GM12878 (cell line): Measurements from ENCODE around the gene MST1. TPM values are rescaled to one million over a fixed set of nuclear protein-coding genes. Genes with fewer than 3 reads are reported as not detected.

Source experiments
- ATAC-seq: fragments of 200-7000 bp; cut with Tn5 transposase; 3 replicates; pipeline ENCODE4 v1.9.1; 2020; ENCODE audit warnings: mild to moderate bottlenecking, moderate library complexity
- BruUV-seq: library from RNA; stranded (reverse); fragments of 400-500 nt; replicated peaks from 2 replicates; lab custom pipeline; 2021; lab: Mats Ljungman, UMichigan
- CTCF ChIA-PET: fragments of 300-600 bp; sonication (Branson Sonifier 250); formaldehyde crosslinking; extraction: SDS; loops from one replicate; lab custom pipeline; 2021; ENCODE audit warnings: inconsistent platforms; lab: Yijun Ruan, JAX
- POLR2A ChIA-PET: fragments of 350-600 bp; formaldehyde crosslinking; extraction: SDS; loops from one replicate; lab custom pipeline; 2021; ENCODE audit warnings: inconsistent platforms; lab: Charles Lee
- RAD21 ChIA-PET: fragments of 300-600 bp; sonication (Branson Sonifier 250); formaldehyde crosslinking; loops from one replicate; lab custom pipeline; 2023; ENCODE audit warnings: antibody characterized with exemption; ENCODE audit not compliant: unreplicated experiment; lab: Charles Lee
- SMC1A ChIA-PET: fragments of 300-600 bp; sonication (Branson Sonifier 250); formaldehyde crosslinking; loops from one replicate; lab custom pipeline; 2023; ENCODE audit not compliant: unreplicated experiment, uncharacterized antibody; lab: Charles Lee
- DNase-seq: peaks from one replicate; pipeline ENCODE4 v3.0.0-alpha.2; 2011; ENCODE audit warnings: low read depth, low spot score
- FAIRE-seq: peaks from 3 replicates; lab custom pipeline; 2011; peaks lifted over from hg19 to GRCh38; lab: Jason Lieb, UNC
- H2AFZ ChIP-seq: 2 replicates; pipeline ENCODE4 v1.6.0; 2011; ENCODE audit warnings: low read depth, low read length, control low read depth; ENCODE audit not compliant: control insufficient read depth
- H3K27ac ChIP-seq: 2 replicates; pipeline ENCODE4 v1.5.1; 2011; ENCODE audit warnings: control low read depth; ENCODE audit not compliant: control insufficient read depth, insufficient read depth
- H3K27me3 ChIP-seq, 2 experiments: replicated peaks in 1 of 2; 2 replicates each; pipeline versions ENCODE4 v1.6.0 to v1.6.1; 2011; ENCODE audit warnings: low read length in 1 of 2; ENCODE audit not compliant: control insufficient read depth in 2 of 2, insufficient read depth in 2 of 2
- H3K36me3 ChIP-seq, 2 experiments: 2 replicates each; pipeline ENCODE4 v1.5.1; 2011; ENCODE audit warnings: low read length in 1 of 2; ENCODE audit not compliant: control insufficient read depth in 2 of 2, insufficient read depth in 2 of 2
- H3K4me1 ChIP-seq: 2 replicates; pipeline ENCODE4 v1.6.1; 2011; ENCODE audit warnings: mild to moderate bottlenecking, low read length, moderate library complexity, mixed read lengths; ENCODE audit not compliant: control insufficient read depth, insufficient read depth
- H3K4me2 ChIP-seq: 2 replicates; pipeline ENCODE4 v1.6.0; 2011; ENCODE audit warnings: control low read depth; ENCODE audit not compliant: control insufficient read depth, insufficient read depth
- H3K4me3 ChIP-seq: fragments of 200-600 bp; sonication (generic); 2 replicates; pipeline ENCODE4 v1.5.1; 2016
- H3K79me2 ChIP-seq: 2 replicates; pipeline ENCODE4 v1.6.0; 2011; ENCODE audit warnings: low read length; ENCODE audit not compliant: control insufficient read depth, insufficient read depth
- H3K9ac ChIP-seq: 2 replicates; pipeline ENCODE4 v1.8.0; 2011; ENCODE audit warnings: low read length, control low read depth, mixed read lengths; ENCODE audit not compliant: control insufficient read depth, insufficient read depth
- H3K9me3 ChIP-seq: replicated peaks from 3 replicates; pipeline ENCODE4 v1.5.1; 2011; ENCODE audit warnings: mild to moderate bottlenecking, low read length; ENCODE audit not compliant: control insufficient read depth, insufficient read depth
- H4K20me1 ChIP-seq: 2 replicates; pipeline ENCODE4 v1.6.0; 2011; ENCODE audit not compliant: control insufficient read depth, insufficient read depth
- CBX3 ChIP-seq: fragments of 200-600 bp; sonication (generic); IDR thresholded peaks from 2 replicates; pipeline ENCODE4 v1.6.1; 2016; ENCODE audit warnings: low read depth, borderline replicate concordance
- CHD2 ChIP-seq: IDR thresholded peaks from 2 replicates; pipeline ENCODE4 v1.6.1; 2011; ENCODE audit warnings: low read depth, low read length, improper control_type of control experiment, borderline replicate concordance
- CREM ChIP-seq: IDR thresholded peaks from 2 replicates; pipeline ENCODE4 v1.6.1; 2014; ENCODE audit warnings: antibody characterized with exemption, low read depth
- E4F1 ChIP-seq: fragments of 450-650 bp; IDR thresholded peaks from 2 replicates; pipeline ENCODE4 v1.6.1; 2018; ENCODE audit warnings: borderline replicate concordance, mild to moderate bottlenecking; ENCODE audit not compliant: partially characterized antibody
- EED ChIP-seq: sonication (generic); IDR thresholded peaks from 2 replicates; pipeline ENCODE4 v1.6.1; 2016; ENCODE audit warnings: antibody characterized with exemption, low read depth
- FOXK2 ChIP-seq: fragments of 450-650 bp; IDR thresholded peaks from 2 replicates; pipeline ENCODE4 v1.6.1; 2017; ENCODE audit warnings: mild to moderate bottlenecking, moderate library complexity
- IKZF2 ChIP-seq, 2 experiments: fragments of 450-650 bp; IDR thresholded peaks; 2 replicates each; pipeline ENCODE4 v1.6.1; 2017; ENCODE audit warnings: mild to moderate bottlenecking in 2 of 2, moderate library complexity in 2 of 2
- IRF4 ChIP-seq: IDR thresholded peaks from 2 replicates; pipeline ENCODE4 v1.6.1; 2011; ENCODE audit warnings: low read depth, low read length
- KLF5 ChIP-seq: fragments of 450-650 bp; IDR thresholded peaks from 2 replicates; pipeline ENCODE4 v1.6.1; 2014; ENCODE audit warnings: mild to moderate bottlenecking; ENCODE audit not compliant: partially characterized antibody
- NFIC ChIP-seq: IDR thresholded peaks from 2 replicates; pipeline ENCODE4 v1.6.1; 2012; ENCODE audit warnings: low read depth, mild to moderate bottlenecking, inconsistent platforms, low read length, moderate library complexity
- PAX5 ChIP-seq: IDR thresholded peaks from 2 replicates; pipeline ENCODE4 v1.6.1; 2011; ENCODE audit warnings: low read depth, low read length, borderline replicate concordance
- RAD21 ChIP-seq: IDR thresholded peaks from 2 replicates; pipeline ENCODE4 v1.6.1; 2011; ENCODE audit warnings: mild to moderate bottlenecking, low read depth, low read length, moderate library complexity; ENCODE audit not compliant: insufficient read depth
- SREBF1 ChIP-seq: IDR thresholded peaks from 2 replicates; pipeline ENCODE4 v1.6.1; 2012; ENCODE audit warnings: mild to moderate bottlenecking, low read length
- STAT1 ChIP-seq: fragments of 450-650 bp; conservative IDR thresholded peaks from 2 replicates; pipeline ENCODE4 v1.6.1; 2014; ENCODE audit warnings: antibody characterized with exemption, mild to moderate bottlenecking
- SUPT20H ChIP-seq: IDR thresholded peaks from 2 replicates; pipeline ENCODE4 v1.6.1; 2011; ENCODE audit warnings: low read depth, mild to moderate bottlenecking, low read length, moderate library complexity, borderline replicate concordance; ENCODE audit not compliant: control insufficient read depth
- TAF1 ChIP-seq: IDR thresholded peaks from 2 replicates; pipeline ENCODE4 v1.6.1; 2011; ENCODE audit warnings: mild to moderate bottlenecking, low read depth, low read length, borderline replicate concordance
- TARDBP ChIP-seq: IDR thresholded peaks from 2 replicates; pipeline ENCODE4 v1.6.1; 2016; ENCODE audit warnings: borderline replicate concordance
- TCF3 ChIP-seq: IDR thresholded peaks from 2 replicates; pipeline ENCODE4 v1.6.1; 2012; ENCODE audit warnings: low read depth, mild to moderate bottlenecking, low read length, borderline replicate concordance; ENCODE audit not compliant: insufficient read depth
- ZBTB4 ChIP-seq: fragments of 450-650 bp; formaldehyde crosslinking; IDR thresholded peaks from 2 replicates; pipeline ENCODE4 v1.4.0; 2022; ENCODE audit warnings: mild to moderate bottlenecking, moderate library complexity
- ZNF217 ChIP-seq: fragments of 450-650 bp; IDR thresholded peaks from 2 replicates; pipeline ENCODE4 v1.6.1; 2017; ENCODE audit warnings: antibody characterized with exemption, mild to moderate bottlenecking
- WGBS: methylation state at CpG from one replicate; pipeline ENCODE4 v1.1.6; 2016; ENCODE audit warnings: low lambda C conversion rate; ENCODE audit not compliant: insufficient replicate concordance, insufficient coverage; ENCODE audit errors: missing lambda C conversion rate; 5-methylcytosine and 5-hydroxymethylcytosine counted together
- in situ Hi-C: fragments of 300-500 bp; cut with MboI; formaldehyde crosslinking; loops from 9 replicates; pipeline ENCODE4 v1.14.3; 2018; ENCODE audit warnings: mixed read lengths
- intact Hi-C: fragments of 100-400 bp; cut with micrococcal nuclease; formaldehyde crosslinking; loops from one replicate; pipeline ENCODE4 v1.14.2; 2022; ENCODE audit not compliant: unreplicated experiment
- polyA plus RNA-seq, 11 experiments: library from polyadenylated mRNA; depleted of rRNA in 4 of 11; unstranded in 6 of 11; stranded (reverse) in 5 of 11; fragments of >200 nt; fragmentation: Nextera tagmentation in 4 of 11; fragmentation: Illumina TruSeq in 1 of 11; extraction: Ambion mirVana in 4 of 11; extraction: Trizol in 1 of 11; gene quantifications; 1 replicate in 1 of 11; 2 replicates in 10 of 11; pipeline versions ENCODE4 v1.2.1 to v1.2.3, GENCODE V29; 2011 to 2016; ENCODE audit warnings: inconsistent platforms in 2 of 11, missing spikeins in 2 of 11, low read depth in 1 of 11
- total RNA-seq, 4 experiments: library from RNA; depleted of rRNA in 3 of 4; stranded (reverse); fragments of >200 nt in 3 of 4; fragmentation: Illumina TruSeq in 1 of 4; extraction: Trizol in 1 of 4; gene quantifications; 2 replicates each; pipeline versions ENCODE4 v1.2.1 to v1.2.3, GENCODE V29; 2013 to 2021

The MST1 gene
- total and polyA plus RNA-seq, 10 of the 15 experiments (the other 5 are each of a cell fraction or from before 2014, with no cell fraction given): 1.2 to 25.5 (median 4.1) TPM

- TF ChIP-seq PAX5 (no peak), RAD21 (no peak), STAT1 (no peak), CREM (no peak), SUPT20H (no peak), CBX3 (no peak)
Observed at GRCh38 chr3:49729966-49730609, 40.8 kb upstream of the MST1 start (continued).

GRCh38 chr3:49727924-49728361 lies 38.7 kb upstream of the MST1 start:
- Histone ChIP-seq H3K4me3 (no peak overlapping the region), H3K4me1 (peaks cover 8% of the 10 kb centered on the region), H2AFZ (no peak overlapping the region), H4K20me1 (no peaks in the 10 kb centered on the region), H3K36me3 (peaks cover 0 to 19% of the 10 kb centered on the region in 2 experiments), H3K4me2 (no peak overlapping the region), H3K9ac (no peak overlapping the region), H3K27me3 (no peaks in the 10 kb centered on the region), H3K79me2 (peaks cover 11% of the 10 kb centered on the region), H3K27ac (no peak overlapping the region), H3K9me3 (no peaks in the 10 kb centered on the region)
- CTCF ChIA-PET: no interaction called here
- FAIRE-seq: no peak
- BruUV-seq: no TSS peak
- ATAC-seq: no peak
- in situ Hi-C loops: no loop called here
- RAD21 ChIA-PET: no interaction called here
- SMC1A ChIA-PET: interaction anchor here (1.1 kb wide), 1 partner anchor 74 kb away, joined by 3 read pairs; no protein-coding TSS in a partner anchor
- DNase-seq: no peak
- 94% methylated on average over 15 of the region's 15 CpGs for WGBS
- intact Hi-C loops: no loop called here
- POLR2A ChIA-PET: no interaction called here
- TF ChIP-seq TARDBP (no peak), KLF5 (no peak), EED (no peak), ZBTB4 (CRISPR knock-in tag) (no peak), ZNF217 (no peak), FOXK2 (no peak), TCF3 (no peak), SREBF1 (no peak), IRF4 (no peak), CHD2 (no peak), STAT1 (no peak), TAF1 (no peak), IKZF2 (IDR thresholded peaks at IDR 0.05) (no peak), E4F1 (no peak), NFIC (no peak)
